Adrenal gland (tissue), 12 donors: ENCODE measurements around the gene MGST2. TPM values are rescaled to one million over a fixed set of nuclear protein-coding genes. Genes with fewer than 3 reads are reported as not detected.
A peak's percentile ranks its signal among the peaks of the same experiment; 100 is the strongest.

Experiments used
- DNase-seq, 7 donors: peaks; one replicate each; pipeline ENCODE4 v3.0.0-alpha.2; 2019 to 2020
- H3K27ac ChIP-seq, 5 donors: fragments of 200-600 bp; sonication (generic) in 4 of 5; 1 replicate in 3 of 5; 2 replicates in 2 of 5; pipeline versions ENCODE4 v1.5.1 to v1.8.0; 2016 to 2020; ENCODE audit warnings: mild to moderate bottlenecking in 1 of 5
- H3K27me3 ChIP-seq: fragments of 200-600 bp; 2 replicates; pipeline ENCODE4 v1.8.0; 2021
- H3K36me3 ChIP-seq, 2 donors: fragments of 200-600 bp; replicated peaks in 1 of 2; 1 replicate in 1 of 2; 2 replicates in 1 of 2; pipeline versions ENCODE4 v1.5.1 to v1.8.0; 2018 to 2022
- H3K4me1 ChIP-seq, 2 donors: fragments of 200-600 bp; replicated peaks in 1 of 2; 1 replicate in 1 of 2; 2 replicates in 1 of 2; pipeline versions ENCODE4 v1.5.1 to v1.8.0; 2018 to 2021
- H3K4me3 ChIP-seq, 4 donors: fragments of 200-600 bp; sonication (generic) in 3 of 4; one replicate each; pipeline ENCODE4 v1.5.1; 2016 to 2018
- H3K9me3 ChIP-seq, 3 donors: fragments of 200-600 bp; sonication (generic) in 1 of 3; replicated peaks in 1 of 3; 1 replicate in 2 of 3; 2 replicates in 1 of 3; pipeline versions ENCODE4 v1.5.1 to v1.8.0; 2016 to 2021
- CTCF ChIP-seq, 6 experiments: fragments of 450-650 bp in 4 of 6; fragments of 200-600 bp in 2 of 6; sonication (generic) in 1 of 6; IDR thresholded peaks; 1 replicate in 5 of 6; 2 replicates in 1 of 6; pipeline versions ENCODE4 v1.5.1 to v1.8.0; 2016 to 2021; ENCODE audit warnings: antibody characterized with exemption in 6 of 6, mild to moderate bottlenecking in 2 of 6, moderate library complexity in 1 of 6
- POLR2A ChIP-seq, 2 donors: fragments of 450-650 bp; IDR thresholded peaks; one replicate each; pipeline ENCODE4 v1.6.1; 2017; ENCODE audit warnings: antibody characterized with exemption in 2 of 2, mild to moderate bottlenecking in 2 of 2, moderate library complexity in 1 of 2
- WGBS, 4 donors: extraction: QIAGEN DNeasy Blood & Tissue Kit in 2 of 4; methylation state at CpG; one replicate each; pipeline versions ENCODE4 v1.1.5 to v1.1.7; 2013 to 2017; 5-methylcytosine and 5-hydroxymethylcytosine counted together
- intact Hi-C, 2 donors: fragments of 100-400 bp; cut with DNase I; formaldehyde crosslinking; loops; one replicate each; pipeline versions ENCODE4 v1.14.1 to v1.15.0; 2022 to 2023
- polyA plus RNA-seq, 3 donors: library from polyadenylated mRNA; stranded (reverse); fragments of 200-250 nt in 2 of 3; fragments of 350-450 nt in 1 of 3; fragmentation: Illumina TruSeq in 1 of 3; extraction: RNeasy Lipid Tissue Mini Kit (QIAGEN cat#74804) in 1 of 3; gene quantifications; one replicate each; pipeline ENCODE4 v1.2.3, GENCODE V29; 2013 to 2014
- total RNA-seq, 9 donors: library from RNA; depleted of rRNA in 4 of 9; stranded (reverse); fragments of >200 nt in 4 of 9; fragments of 120-200 nt in 1 of 9; fragmentation: NEBNext Ultra II Directional in 1 of 9; extraction: Animal tissue kit (Norgen Biotek cat#: 25700) in 1 of 9; gene quantifications; one replicate each; pipeline versions ENCODE4 v1.1.0 to v1.2.4, GENCODE V29; 2013 to 2023
- donor health status: healthy with polysubstance abuse.
- donor health status: Bipolar disorder and iron deficiency.
- donor health status: DM: yes; HTN: yes; CAD: no.
- donor health status: DM: no; HTN: no; CAD: no.
- donor health status: DM: no; HTN: no; CAD: no.
- donor health status: DM: yes; HTN: yes; CAD: no.

The MGST2 gene
- total and polyA plus RNA-seq, 12 donors: 95.5 to 271 (median 134) TPM

- H3K27ac ChIP-seq: no peak overlapping the region
- H3K36me3 ChIP-seq: no peaks in the 10 kb centered on the region
- H3K27me3 ChIP-seq: no peaks in the 10 kb centered on the region
- no peak for TF ChIP-seq POLR2A (IDR thresholded peaks at IDR 0.05)
- TF ChIP-seq CTCF (IDR thresholded peaks at IDR 0.05): no peak
- no peak overlapping the region for H3K4me3 ChIP-seq
- H3K4me1 ChIP-seq: peaks cover 8 to 19% of the 10 kb centered on the region in 2 donors
- WGBS, 4 donors: 57 to 78% (median 71%) methylated on average over 4 of the region's 4 CpGs
- intact Hi-C loops: loop anchor here in 1 of 2 donors (5.0 kb wide), 1 partner anchor 52 kb away; no protein-coding TSS in a partner anchor
- no peak for DNase-seq
- H3K9me3 ChIP-seq: no peaks in the 10 kb centered on the region
These were observed 11.1 kb upstream of the MGST2 start for GRCh38 chr4:139654516-139654915.

- Histone ChIP-seq H3K9me3 (no peaks in the 10 kb centered on the region), H3K27ac (no peak overlapping the region), H3K27me3 (no peaks in the 10 kb centered on the region), H3K4me1 (peaks cover 8 to 19% of the 10 kb centered on the region in 2 donors), H3K4me3 (no peak overlapping the region), H3K36me3 (no peaks in the 10 kb centered on the region)
- WGBS, 4 donors: 56 to 67% (median 65%) methylated on average over 3 of the region's 3 CpGs
- intact Hi-C loops: no loop called here
- peak in 2 of 7 donors; percentile 24 to 63 for DNase-seq
- TF ChIP-seq CTCF (IDR thresholded peaks at IDR 0.05) (peak; percentile 13 to 53 (median 40)), POLR2A (IDR thresholded peaks at IDR 0.05) (no peak)
These were observed 10.5 kb upstream of the MGST2 start for GRCh38 chr4:139655116-139655515.

GRCh38 chr4:139656614-139657486, 8.8 kb upstream of the MGST2 start:
- H3K9me3 ChIP-seq: no peaks in the 10 kb centered on the region
- intact Hi-C loops: no loop called here
- H3K4me3 ChIP-seq: no peak overlapping the region
- H3K27me3 ChIP-seq: no peaks in the 10 kb centered on the region
- TF ChIP-seq POLR2A (IDR thresholded peaks at IDR 0.05) (no peak), CTCF (IDR thresholded peaks at IDR 0.05) (peak; percentile 79 to 88 (median 84))
- no peaks in the 10 kb centered on the region for H3K36me3 ChIP-seq
- WGBS, 4 donors: 22 to 37% (median 30%) methylated on average over 13 of the region's 13 CpGs
- H3K27ac ChIP-seq: peak overlapping the region in 2 of 5 donors; percentile 60 to 73
- H3K4me1 ChIP-seq: peaks cover 8 to 19% of the 10 kb centered on the region in 2 donors
- peak; percentile 60 to 87 (median 75) for DNase-seq

GRCh38 chr4:139658185-139658584, 7.4 kb upstream of the MGST2 start:
- no peak for DNase-seq
- peaks cover 8 to 19% of the 10 kb centered on the region in 2 donors for H3K4me1 ChIP-seq
- no peaks in the 10 kb centered on the region for H3K9me3 ChIP-seq
- H3K27ac ChIP-seq: peak overlapping the region in 3 of 5 donors; percentile 57 to 73 (median 60)
- TF ChIP-seq POLR2A (IDR thresholded peaks at IDR 0.05) (no peak), CTCF (IDR thresholded peaks at IDR 0.05) (no peak)
- H3K36me3 ChIP-seq: no peaks in the 10 kb centered on the region
- H3K27me3 ChIP-seq: no peaks in the 10 kb centered on the region
- intact Hi-C loops: no loop called here
- 73 to 81% (median 76%) methylated on average over 4 of the region's 4 CpGs for WGBS, 4 donors
- no peak overlapping the region for H3K4me3 ChIP-seq
